Neural crest cell (in vitro differentiated cells): ENCODE results near the gene RPS25. TPM values are rescaled to one million over a fixed set of nuclear protein-coding genes. Genes with fewer than 3 reads are reported as not detected.

Source experiments
- DNase-seq: peaks from one replicate; pipeline ENCODE4 v3.0.0; 2021; ENCODE audit warnings: low read depth, mixed read lengths, low spot score
- H3K27ac Mint-ChIP-seq: one replicate; pipeline ENCODE4 v1.8.0; 2021; ENCODE audit warnings: mild to moderate bottlenecking, mixed read lengths; ENCODE audit not compliant: unreplicated experiment
- H3K27me3 Mint-ChIP-seq: 2 replicates; pipeline ENCODE4 v1.8.0; 2021; ENCODE audit warnings: low read depth, mild to moderate bottlenecking, mixed read lengths
- H3K36me3 Mint-ChIP-seq: 2 replicates; pipeline ENCODE4 v1.8.0; 2021; ENCODE audit warnings: low read depth, mild to moderate bottlenecking, mixed read lengths
- H3K4me1 Mint-ChIP-seq: 2 replicates; pipeline ENCODE4 v1.8.0; 2021; ENCODE audit warnings: mixed read lengths
- H3K4me3 Mint-ChIP-seq: one replicate; pipeline ENCODE4 v1.8.0; 2021; ENCODE audit warnings: mild to moderate bottlenecking, mixed read lengths
- H3K9me3 Mint-ChIP-seq: 2 replicates; pipeline ENCODE4 v1.8.0; 2021; ENCODE audit warnings: mixed read lengths
- CTCF ChIP-seq: fragments of 200-600 bp; sonication (generic); conservative IDR thresholded peaks from 2 replicates; pipeline ENCODE4 v1.5.0; 2021; ENCODE audit warnings: antibody characterized with exemption, mild to moderate bottlenecking
- total RNA-seq: library from RNA; stranded (reverse); gene quantifications from 2 replicates; pipeline ENCODE4 v1.2.1, GENCODE V29; 2021

Gene RPS25
- total RNA-seq, 1 donor from 2014 or later = 1,203 TPM

DNA sequence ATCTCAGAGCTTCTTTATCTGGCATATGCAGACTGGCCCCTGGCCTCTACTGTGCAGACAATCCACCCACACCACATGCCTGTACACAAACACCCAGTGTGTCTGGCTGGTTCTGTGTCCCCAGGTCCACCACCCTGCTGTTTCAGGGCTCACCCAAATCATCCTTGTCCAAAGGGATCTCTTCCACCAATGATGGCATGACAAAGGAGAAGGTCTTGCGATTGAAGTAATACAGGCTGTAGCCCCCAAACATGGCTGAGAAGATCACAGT lies 10.9 kb upstream of the RPS25 start:
- peaks cover 3% of the 10 kb centered on the region for H3K36me3 Mint-ChIP-seq
- no peak overlapping the region for H3K27ac Mint-ChIP-seq
- H3K27me3 Mint-ChIP-seq = peaks cover 3% of the 10 kb centered on the region
- H3K4me3 Mint-ChIP-seq = peak overlapping the region; percentile 94
- H3K9me3 Mint-ChIP-seq = no peaks in the 10 kb centered on the region
- no peak for TF ChIP-seq CTCF
- no peak for DNase-seq
- H3K4me1 Mint-ChIP-seq = peaks cover 23% of the 10 kb centered on the region

DNA sequence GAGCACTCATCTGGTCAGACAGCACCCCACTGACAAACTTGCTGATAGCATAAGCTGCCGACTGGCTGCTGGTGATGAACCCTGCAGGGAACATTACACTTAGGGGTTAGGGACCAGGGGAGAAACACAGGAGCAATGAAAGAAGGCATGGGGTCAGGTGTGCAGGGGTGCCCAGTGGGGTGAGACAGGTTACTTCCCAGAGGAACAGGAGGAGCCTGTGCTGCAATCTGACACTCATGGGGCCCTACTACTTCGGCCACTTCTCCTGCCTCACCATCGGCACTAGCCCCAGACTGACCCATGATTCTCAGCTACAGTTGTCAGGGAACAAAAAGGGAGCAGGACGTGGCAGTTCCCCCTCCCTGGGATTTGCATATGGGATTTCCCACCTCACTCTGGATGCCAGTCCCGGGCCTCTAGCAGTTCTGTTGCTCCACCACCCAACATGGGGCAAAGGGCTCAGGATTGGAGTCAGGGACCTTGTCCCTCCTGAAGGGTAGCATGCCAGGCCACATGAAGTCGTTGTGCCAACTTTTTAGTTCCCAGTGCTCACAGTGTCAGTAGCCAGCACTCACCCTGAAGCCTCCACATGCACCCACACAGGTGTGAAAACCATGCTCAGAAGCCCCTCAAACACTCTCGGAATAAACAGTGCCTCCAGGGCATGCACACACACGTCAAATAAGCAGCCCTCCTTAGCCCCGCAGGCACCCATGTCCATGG lies 10.4 kb upstream of the RPS25 start:
- no peak for TF ChIP-seq CTCF
- peaks cover 3% of the 10 kb centered on the region for H3K36me3 Mint-ChIP-seq
- no peak for DNase-seq
- peaks cover 23% of the 10 kb centered on the region for H3K4me1 Mint-ChIP-seq
- H3K27me3 Mint-ChIP-seq = peaks cover 3% of the 10 kb centered on the region
- H3K4me3 Mint-ChIP-seq = peak overlapping the region; percentile 94
- no peak overlapping the region for H3K27ac Mint-ChIP-seq
- H3K9me3 Mint-ChIP-seq = no peaks in the 10 kb centered on the region

- no peaks in the 10 kb centered on the region for H3K9me3 Mint-ChIP-seq
- no peak for TF ChIP-seq CTCF
- no peak overlapping the region for H3K27ac Mint-ChIP-seq
- peak overlapping the region; percentile 57 for H3K4me3 Mint-ChIP-seq
- peaks cover 3% of the 10 kb centered on the region for H3K27me3 Mint-ChIP-seq
- H3K36me3 Mint-ChIP-seq = peaks cover 3% of the 10 kb centered on the region
- H3K4me1 Mint-ChIP-seq = peaks cover 23% of the 10 kb centered on the region
- DNase-seq = no peak
Measured at GRCh38 chr11:119027561-119028345, 9.6 kb upstream of the RPS25 start.

DNA sequence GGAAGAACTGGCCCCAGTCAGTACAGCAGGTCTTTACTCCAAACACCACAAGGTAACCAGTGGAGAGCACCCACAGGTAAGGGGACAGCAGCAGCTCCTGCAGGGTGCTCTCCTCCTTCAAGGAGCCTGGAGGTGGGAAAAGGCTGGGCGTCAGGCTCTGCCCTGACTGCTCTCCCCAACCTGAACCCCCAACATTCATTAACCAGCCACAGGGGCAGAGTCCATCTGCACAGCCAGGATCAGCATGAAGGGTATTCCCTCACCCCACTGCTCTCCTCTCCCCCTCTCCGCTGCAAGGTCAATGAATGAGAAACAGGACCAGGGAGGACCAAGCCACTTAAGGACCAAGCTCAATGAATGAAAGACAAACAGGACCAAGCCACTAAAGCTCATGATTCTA lies 8.8 kb upstream of the RPS25 start:
- Mint-ChIP-seq H3K27me3 (peaks cover 3% of the 10 kb centered on the region), H3K36me3 (peaks cover 3% of the 10 kb centered on the region), H3K27ac (no peak overlapping the region), H3K9me3 (no peaks in the 10 kb centered on the region), H3K4me1 (peaks cover 23% of the 10 kb centered on the region), H3K4me3 (peak overlapping the region; percentile 57)
- no peak for DNase-seq
- TF ChIP-seq CTCF = no peak

GRCh38 chr11:119025978-119026766 lies 8.0 kb upstream of the RPS25 start:
- Mint-ChIP-seq H3K27me3 (peaks cover 3% of the 10 kb centered on the region), H3K4me1 (peaks cover 24% of the 10 kb centered on the region), H3K9me3 (no peaks in the 10 kb centered on the region), H3K4me3 (peak overlapping the region; percentile 40), H3K27ac (no peak overlapping the region), H3K36me3 (peaks cover 3% of the 10 kb centered on the region)
- DNase-seq = no peak
- no peak for TF ChIP-seq CTCF
